Activated CD8-positive, alpha-beta memory T cell treated with anti-CD3 and anti-CD28 coated beads, Interleukin-2, amount 50 U/mL, for 1 hour (primary cell): ENCODE data around the gene VEGFC.

Source experiments
- DNase-seq: peaks from one replicate; pipeline ENCODE4 v3.0.0-alpha.2; 2020; ENCODE audit errors: extremely low read depth

VEGFC gene

DNA sequence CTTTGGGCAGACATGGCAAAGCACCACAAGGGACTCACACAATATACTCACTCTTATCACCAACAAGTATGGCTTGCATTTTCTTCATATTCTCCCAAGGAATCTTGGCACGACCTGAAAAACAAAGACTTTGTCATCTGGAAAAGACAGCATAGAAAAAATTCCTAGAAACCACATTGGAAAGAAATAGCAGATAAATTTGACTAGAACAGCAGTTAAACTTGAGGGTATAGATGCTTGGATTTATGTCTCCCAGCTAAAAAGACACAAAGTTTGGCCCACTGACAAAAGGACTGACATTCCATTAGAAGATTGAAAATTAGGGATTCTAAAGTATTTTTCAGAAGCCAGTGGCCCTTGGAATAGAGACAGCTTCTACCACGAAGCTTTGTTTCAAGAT, 6.9 kb upstream of the VEGFC start:
- DNase-seq = no peak

DNA sequence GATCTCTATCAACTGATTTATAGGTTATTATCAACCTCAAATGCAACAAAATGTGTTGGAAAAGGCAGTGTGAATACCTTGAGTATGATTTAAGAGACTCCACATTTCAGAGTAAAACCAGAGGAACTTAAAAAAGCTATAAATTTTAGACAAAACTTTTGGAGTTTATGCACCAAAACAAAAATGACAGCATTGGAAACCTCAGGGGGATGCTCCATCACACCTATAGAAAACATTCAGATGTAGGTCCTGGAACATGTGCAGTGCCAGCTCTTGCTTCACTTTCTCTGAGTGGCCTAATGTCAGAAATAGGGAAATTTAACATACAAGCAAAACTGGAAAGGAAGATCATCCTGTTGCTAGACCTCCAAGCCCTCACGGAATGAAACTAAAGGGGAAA, 5.8 kb upstream of the VEGFC start:
- no peak for DNase-seq

- DNase-seq = no peak
Measured at GRCh38 chr4:176795441-176795840, 2.7 kb upstream of the VEGFC start.

GRCh38 chr4:176794651-176795050, 1.9 kb upstream of the VEGFC start:
- DNase-seq = no peak

GRCh38 chr4:176794151-176794550, 1.4 kb upstream of the VEGFC start:
- DNase-seq = no peak

DNA sequence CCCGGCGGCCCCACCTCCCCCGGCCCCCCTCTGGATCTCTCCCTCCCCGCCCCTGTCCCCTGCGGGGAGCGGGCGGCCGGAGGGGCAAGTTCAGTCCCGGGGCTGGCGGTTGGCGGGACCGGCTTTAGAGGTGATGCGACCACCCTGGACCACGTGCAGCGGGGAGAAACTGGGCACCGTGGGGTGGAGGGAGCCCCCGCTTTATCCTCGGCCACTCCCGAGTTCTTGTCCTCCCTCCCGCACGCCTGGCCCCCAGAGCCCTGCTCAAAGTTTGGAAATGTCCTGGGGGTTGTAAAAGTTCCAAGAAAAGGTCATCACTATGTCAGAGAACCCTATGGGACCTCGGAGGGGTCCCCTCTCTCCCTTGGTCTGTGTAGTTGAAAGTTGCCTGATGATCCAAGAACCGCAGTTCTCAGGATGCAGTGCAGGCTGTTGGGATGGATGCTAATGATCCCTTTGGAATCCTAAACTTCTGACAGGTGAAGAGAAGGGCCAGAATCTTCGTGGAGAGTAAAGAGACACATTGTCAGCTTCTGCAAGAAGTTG, 411 bp upstream of the VEGFC start:
- no peak for DNase-seq

DNA sequence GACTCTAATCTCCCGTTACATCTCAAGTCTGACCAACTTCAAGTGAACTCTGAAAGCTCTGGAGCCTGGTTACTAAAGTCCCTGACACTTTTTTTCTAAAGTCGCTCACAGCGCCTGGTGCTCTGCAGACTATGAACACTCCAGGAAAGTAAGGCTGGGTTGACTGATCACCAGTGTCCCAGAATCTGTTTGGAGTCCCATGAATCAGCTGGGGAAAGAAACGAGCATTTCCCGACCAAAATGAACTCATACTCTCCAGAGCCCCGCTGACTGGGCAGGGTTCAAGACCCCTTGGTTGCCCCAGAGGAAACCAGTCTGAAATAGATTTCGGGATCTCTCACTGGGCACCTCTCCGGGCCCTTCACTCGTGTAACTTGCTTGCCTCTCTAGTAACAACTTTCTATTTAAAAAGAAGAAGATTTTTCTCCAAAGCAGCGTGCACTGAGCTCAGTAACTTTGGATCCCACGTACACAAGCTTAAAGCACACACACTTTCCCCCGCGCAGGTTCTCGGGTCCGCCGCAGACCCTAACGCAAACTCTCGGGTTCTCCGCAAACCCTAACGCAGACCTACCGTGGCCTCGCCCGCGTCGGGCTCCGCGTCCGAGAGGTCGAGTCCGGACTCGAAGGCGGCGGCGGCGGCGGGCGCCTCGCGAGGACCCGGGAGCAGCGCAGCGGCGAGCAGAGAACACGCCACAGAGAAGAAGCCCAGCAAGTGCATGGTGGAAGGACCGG, 964 bp downstream of the VEGFC start:
- no peak for DNase-seq

DNA sequence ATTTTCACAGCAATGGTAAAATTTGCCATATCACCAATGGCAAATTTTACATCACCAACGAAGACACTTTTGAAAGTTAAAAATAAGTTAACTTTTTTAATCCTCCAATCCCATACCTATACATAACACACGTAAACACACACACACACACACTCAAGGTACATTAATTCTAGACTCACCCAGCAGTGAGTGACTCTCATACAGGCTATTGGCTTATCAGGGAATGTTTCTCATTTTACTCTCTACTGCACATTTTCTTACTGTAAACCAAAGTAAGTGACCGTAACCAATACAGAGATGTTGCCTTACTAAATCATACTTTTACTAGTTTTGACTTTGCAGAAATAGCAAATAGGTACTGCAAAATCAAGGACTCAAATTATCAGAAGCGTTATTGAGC, 2.3 kb downstream of the VEGFC start:
- no peak for DNase-seq

GRCh38 chr4:176789955-176790354, 2.8 kb downstream of the VEGFC start:
- no peak for DNase-seq

DNA sequence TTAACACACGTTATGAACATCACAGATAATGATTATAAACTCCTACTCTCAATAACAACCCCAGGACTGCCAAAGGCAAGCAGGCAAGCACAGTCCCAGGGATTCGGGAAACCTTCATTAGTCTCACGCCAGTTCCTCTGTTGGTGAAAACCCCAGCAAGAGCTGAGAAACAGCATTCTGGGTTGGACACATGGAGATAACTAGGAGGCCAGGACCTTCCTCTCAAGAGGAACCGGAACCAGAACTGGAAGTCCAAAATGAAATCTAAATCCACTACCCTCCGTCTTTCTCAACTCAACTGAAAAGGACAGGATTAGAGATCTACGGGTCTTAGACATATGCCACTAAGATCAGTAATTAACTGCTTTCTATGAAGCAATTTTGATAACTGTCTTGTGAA, 3.8 kb downstream of the VEGFC start:
- DNase-seq = no peak

- DNase-seq = no peak
Measured at GRCh38 chr4:176788248-176788647, 4.5 kb downstream of the VEGFC start.

DNA sequence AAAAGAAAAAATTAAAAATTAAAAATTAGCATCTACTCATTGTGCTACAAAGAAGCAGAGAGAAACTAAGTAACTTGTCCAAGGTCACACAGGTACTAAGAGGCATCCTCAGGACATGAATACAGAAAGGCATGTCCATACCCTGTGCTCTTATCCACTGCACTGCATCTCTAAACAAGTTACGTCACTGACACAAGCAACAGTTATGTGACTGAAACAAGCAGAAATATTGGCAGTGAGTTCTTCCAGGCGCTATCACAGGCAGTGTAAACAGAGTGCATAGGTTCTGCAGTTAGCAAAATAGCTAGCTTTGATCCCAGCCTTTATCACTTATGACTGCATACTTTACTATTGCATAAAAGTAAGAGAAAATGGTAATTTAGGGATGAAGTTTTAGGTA, 7.9 kb downstream of the VEGFC start:
- DNase-seq = no peak

DNA sequence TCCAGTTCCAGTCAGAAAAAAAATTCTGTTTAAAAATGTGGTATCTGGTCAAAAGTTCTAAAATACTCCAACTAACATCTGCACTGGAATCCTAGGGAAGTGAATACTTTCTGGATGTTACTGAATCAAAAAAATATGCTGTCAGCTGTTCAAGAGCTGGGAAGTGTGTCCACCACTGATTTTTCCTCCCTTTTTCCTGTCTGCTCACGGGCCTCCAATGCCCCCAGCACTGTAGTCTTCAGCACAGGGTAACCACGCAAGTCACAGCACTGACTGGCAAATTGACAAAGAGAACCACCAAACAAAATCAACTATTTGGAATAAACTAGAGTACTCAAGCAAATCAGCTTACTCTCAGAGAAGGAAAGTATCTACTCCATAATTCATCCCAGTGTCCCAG, 9.9 kb downstream of the VEGFC start:
- DNase-seq = no peak

DNA sequence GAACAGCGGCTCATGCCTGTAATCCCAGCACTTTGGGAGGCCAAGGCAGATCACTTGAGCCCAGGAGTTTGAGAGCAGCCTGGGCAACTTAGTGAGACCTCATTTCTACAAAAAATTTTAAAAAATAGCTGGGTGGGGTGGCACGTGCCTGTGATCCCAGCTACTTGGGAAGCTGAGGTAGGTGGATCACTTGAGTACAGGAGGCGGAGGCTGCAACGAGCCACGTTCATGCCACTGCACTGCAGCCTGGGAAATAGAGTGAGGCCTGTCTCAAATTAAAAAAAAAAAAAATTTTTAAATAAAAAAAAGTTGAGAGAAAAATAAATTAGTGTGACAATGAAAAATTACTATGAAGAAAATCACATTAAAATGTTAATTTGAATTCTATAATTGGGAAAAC, 10.5 kb downstream of the VEGFC start:
- no peak for DNase-seq

DNA sequence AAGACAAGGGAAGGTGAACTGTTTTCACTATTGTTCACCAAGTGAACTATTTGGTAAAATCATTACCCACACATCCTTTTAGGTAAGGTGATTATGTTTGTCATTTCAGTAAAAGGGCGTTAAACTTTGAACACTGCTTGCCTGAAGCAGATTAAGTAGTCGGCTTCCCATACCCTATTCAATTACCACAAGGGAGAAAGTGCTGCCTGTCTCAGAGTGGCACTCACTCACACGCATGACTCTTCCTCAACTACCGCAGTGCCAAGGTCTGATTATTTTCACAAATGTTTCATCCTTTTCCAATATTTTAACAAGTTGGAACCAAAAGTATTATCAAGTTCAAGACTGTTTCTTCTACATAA, 11.0 kb downstream of the VEGFC start:
- no peak for DNase-seq

DNA sequence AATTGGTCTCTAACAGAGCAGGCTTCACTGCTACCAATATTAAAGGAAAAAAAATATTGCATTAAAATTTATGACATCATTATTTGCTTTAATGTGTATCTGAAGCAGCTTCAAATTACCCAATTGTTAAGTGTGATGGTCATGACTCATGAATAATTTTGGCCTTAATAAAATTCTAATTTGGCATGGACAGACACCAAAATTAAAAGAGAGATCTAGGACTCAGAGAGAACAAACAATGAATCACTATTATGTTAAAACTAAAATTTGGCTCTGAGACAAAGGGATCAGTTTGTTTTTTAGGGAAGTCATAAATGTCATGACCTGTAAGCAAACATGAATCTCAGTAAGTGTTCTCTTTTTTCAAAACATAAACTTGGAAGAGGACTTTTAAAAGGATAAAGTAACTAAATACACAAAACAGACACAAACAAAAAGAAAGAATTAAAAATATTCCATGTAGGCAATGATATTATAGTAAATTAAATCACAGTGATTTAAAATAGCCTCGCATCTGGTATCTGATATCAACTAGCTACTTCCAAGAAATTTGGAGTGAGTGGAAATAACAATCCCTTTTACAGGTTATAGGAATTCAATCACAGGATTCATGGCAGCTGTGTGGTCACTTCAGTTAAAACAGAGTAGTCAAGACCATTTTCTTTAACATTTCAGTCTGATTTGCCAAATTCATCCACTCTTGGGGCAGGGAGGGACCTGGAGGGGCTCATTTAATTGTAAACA, 11.6 kb downstream of the VEGFC start:
- DNase-seq = no peak

DNA sequence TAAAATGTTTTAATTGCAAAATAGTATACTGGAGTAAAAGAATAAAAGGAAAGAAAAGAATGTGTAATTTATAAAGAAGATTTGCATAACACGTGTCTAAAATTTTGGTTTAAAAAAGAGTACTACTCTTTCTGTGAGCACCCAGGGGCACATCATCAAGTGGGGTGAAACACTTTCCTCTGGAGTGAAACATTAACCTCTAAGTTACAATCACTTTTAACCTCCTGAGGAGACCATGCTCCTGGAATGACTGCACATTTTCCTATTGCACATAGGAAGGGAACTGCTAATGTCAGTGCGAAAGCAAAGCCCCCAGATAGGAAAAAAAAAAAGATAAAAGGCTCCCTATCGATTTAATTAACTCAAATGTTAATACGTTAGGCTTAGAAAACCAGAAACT, 13.3 kb downstream of the VEGFC start:
- DNase-seq = no peak

- no peak for DNase-seq
Measured at GRCh38 chr4:176778491-176778890, 14.2 kb downstream of the VEGFC start.

- DNase-seq = no peak
Measured at GRCh38 chr4:176778063-176778462, 14.7 kb downstream of the VEGFC start.

GRCh38 chr4:176775338-176775737, 17.4 kb downstream of the VEGFC start:
- DNase-seq = no peak

DNA sequence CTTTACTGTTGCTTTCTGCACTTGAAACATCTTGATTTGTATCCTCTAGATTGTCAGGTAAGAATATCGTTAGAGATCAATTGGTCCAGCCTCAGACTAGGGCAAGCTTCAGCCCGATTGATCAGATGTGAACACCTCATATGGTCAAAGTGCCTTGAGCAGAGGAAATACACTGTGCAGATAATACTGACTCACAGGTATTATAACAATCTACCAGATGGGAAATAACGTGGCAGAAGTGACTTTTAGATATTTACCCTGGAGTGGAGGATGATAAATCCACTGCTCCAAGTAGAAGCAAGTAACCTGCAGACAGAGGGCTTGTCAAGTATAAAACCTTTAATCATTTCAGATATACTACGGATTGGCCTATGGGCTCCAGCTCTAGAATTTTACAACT, 17.9 kb downstream of the VEGFC start:
- DNase-seq = no peak

DNA sequence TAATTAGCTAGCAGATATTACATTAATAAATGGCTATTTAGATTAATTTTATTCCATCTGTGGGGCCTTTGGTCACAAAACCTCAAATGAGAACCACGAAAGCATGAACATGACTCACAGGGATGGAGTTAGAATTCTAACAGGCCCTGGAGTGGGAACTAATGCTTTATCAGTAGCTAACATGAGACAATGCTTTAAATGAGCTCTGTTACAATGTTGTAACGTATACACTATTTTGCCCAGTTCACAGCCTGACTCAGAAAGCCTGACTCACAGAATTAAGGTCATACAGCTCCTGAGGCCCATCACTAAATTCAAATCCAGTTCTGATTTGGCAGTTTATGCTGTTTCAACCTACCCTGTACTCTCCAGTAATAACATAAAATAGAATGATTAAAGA, 23.2 kb downstream of the VEGFC start:
- DNase-seq = no peak

DNA sequence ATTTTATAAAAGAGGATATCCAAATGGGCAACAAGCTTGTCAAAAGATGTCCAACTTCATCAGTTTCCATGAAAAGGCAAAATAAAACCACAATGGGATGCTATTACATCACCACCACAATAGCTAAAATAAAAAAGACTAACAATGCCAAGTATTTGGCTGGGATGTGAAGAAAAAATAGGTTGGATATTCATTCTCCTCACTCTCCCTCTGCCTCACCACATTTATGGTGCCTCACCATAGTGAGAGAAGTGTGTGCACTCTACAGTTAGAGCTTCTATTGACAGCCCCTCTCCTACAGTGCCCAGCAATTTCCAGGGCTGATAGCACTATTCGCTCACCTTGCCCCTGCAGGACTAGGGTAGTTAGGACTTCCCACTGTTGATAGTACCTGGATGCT, 25.5 kb downstream of the VEGFC start:
- DNase-seq = no peak
